ENCODE results near the gene ITSN1.

DNA sequence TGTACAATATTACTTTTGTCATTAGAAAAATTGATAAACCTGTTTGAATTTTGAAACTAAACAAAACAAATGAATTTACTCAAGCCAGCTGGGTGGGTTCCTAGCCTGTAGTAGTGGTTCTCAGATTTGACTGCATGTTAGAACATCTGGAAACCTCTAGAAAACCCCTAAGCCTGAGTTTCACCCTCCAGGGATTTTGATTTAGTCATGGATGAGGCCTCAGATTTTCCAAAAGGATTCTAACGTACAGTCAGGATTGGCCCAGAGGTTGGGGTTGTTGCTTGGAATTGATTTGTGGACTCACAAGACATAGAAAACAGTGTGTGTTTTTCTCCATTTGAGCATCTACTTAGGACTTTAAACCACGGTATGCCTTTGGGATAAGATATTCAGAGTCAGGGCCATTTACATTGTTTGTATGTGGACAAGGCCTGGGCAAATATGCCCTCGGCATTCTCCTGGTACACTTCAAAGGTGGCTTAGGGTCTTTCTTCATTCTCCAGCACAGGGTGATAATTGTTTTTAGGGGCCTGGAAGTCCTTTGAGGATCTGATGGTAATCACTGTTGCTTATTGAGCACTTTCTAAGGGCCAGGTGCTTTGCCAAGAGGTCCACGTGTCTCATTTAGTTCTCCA, 230.7 kb downstream of the ITSN1 start:
- TF ChIP-seq, protein P1, sequence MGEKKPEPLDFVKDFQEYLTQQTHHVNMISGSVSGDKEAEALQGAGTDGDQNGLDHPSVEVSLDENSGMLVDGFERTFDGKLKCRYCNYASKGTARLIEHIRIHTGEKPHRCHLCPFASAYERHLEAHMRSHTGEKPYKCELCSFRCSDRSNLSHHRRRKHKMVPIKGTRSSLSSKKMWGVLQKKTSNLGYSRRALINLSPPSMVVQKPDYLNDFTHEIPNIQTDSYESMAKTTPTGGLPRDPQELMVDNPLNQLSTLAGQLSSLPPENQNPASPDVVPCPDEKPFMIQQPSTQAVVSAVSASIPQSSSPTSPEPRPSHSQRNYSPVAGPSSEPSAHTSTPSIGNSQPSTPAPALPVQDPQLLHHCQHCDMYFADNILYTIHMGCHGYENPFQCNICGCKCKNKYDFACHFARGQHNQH (CRISPR knock-in tag; IDR thresholded peaks at IDR 0.05): no peak
- TF ChIP-seq SIN3A (IDR thresholded peaks at IDR 0.05; ENCODE audit: borderline replicate concordance, low read depth, low read length) (no peak), SMAD1 (CRISPR knock-in tag; IDR thresholded peaks at IDR 0.05; ENCODE audit: borderline replicate concordance, low read depth) (no peak), FOXP1 (IDR thresholded peaks at IDR 0.05) (no peak), FOXP1 (CRISPR knock-in tag; IDR thresholded peaks at IDR 0.05) (peak; percentile 32; the same call in 1 of the 2 replicates), ZFP36 (IDR thresholded peaks at IDR 0.05; ENCODE audit: borderline replicate concordance, low read depth, low read length, partially characterized antibody) (no peak), EP300 (IDR thresholded peaks at IDR 0.05; ENCODE audit: low read depth in 2 of 2, low read length in 2 of 2) (peak in 1 of 2 experiments; percentile 48; a peak in 1 of 4 replicates), EP300 (CRISPR knock-in tag; IDR thresholded peaks at IDR 0.05; ENCODE audit: borderline replicate concordance) (peak; percentile 46; the same call in 1 of the 2 replicates), TAF1 (CRISPR knock-in tag; IDR thresholded peaks at IDR 0.05) (no peak), PITX1 (CRISPR knock-in tag; IDR thresholded peaks at IDR 0.05) (no peak), HOXA7 (CRISPR knock-in tag; IDR thresholded peaks at IDR 0.05) (no peak), JUNB (CRISPR knock-in tag; IDR thresholded peaks at IDR 0.05; ENCODE audit: borderline replicate concordance) (no peak), DPF2 (CRISPR knock-in tag; IDR thresholded peaks at IDR 0.05; ENCODE audit: borderline replicate concordance, low read depth) (no peak), AFF4 (CRISPR knock-in tag; IDR thresholded peaks at IDR 0.05) (no peak)
- TF ChIP-seq, protein P2, sequence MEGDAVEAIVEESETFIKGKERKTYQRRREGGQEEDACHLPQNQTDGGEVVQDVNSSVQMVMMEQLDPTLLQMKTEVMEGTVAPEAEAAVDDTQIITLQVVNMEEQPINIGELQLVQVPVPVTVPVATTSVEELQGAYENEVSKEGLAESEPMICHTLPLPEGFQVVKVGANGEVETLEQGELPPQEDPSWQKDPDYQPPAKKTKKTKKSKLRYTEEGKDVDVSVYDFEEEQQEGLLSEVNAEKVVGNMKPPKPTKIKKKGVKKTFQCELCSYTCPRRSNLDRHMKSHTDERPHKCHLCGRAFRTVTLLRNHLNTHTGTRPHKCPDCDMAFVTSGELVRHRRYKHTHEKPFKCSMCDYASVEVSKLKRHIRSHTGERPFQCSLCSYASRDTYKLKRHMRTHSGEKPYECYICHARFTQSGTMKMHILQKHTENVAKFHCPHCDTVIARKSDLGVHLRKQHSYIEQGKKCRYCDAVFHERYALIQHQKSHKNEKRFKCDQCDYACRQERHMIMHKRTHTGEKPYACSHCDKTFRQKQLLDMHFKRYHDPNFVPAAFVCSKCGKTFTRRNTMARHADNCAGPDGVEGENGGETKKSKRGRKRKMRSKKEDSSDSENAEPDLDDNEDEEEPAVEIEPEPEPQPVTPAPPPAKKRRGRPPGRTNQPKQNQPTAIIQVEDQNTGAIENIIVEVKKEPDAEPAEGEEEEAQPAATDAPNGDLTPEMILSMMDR (CRISPR knock-in tag; IDR thresholded peaks at IDR 0.05): no peak
